Subcutaneous abdominal adipose tissue (tissue), 5 donors: Measurements from ENCODE around the gene RNASEH2A.

Experiments
- H3K27ac ChIP-seq: one replicate; pipeline ENCODE4 v1.7.0; 2013; ENCODE audit warnings: low read depth, mild to moderate bottlenecking, inconsistent platforms, low read length, moderate library complexity
- H3K27me3 ChIP-seq, 5 donors: one replicate each; pipeline ENCODE4 v1.7.0; 2013; ENCODE audit warnings: low read length in 5 of 5, inconsistent platforms in 1 of 5; ENCODE audit not compliant: control insufficient read depth in 5 of 5, insufficient read depth in 4 of 5
- H3K36me3 ChIP-seq, 5 donors: one replicate each; pipeline ENCODE4 v1.7.0; 2013; ENCODE audit warnings: low read length in 5 of 5; ENCODE audit not compliant: control insufficient read depth in 5 of 5, insufficient read depth in 5 of 5
- H3K4me1 ChIP-seq, 5 donors: one replicate each; pipeline ENCODE4 v1.7.0; 2013; ENCODE audit warnings: low read length in 5 of 5, mild to moderate bottlenecking in 3 of 5, moderate library complexity in 1 of 5; ENCODE audit not compliant: control insufficient read depth in 5 of 5, insufficient read depth in 5 of 5
- H3K4me3 ChIP-seq, 5 donors: one replicate each; pipeline ENCODE4 v1.7.0; 2013; ENCODE audit warnings: low read length in 5 of 5, low read depth in 1 of 5
- H3K9ac ChIP-seq, 5 donors: one replicate each; pipeline ENCODE4 v1.7.0; 2013; ENCODE audit warnings: low read length in 5 of 5, mild to moderate bottlenecking in 4 of 5, moderate library complexity in 3 of 5
- H3K9me3 ChIP-seq, 5 donors: one replicate each; pipeline ENCODE4 v1.7.0; 2013; ENCODE audit warnings: low read length in 5 of 5; ENCODE audit not compliant: control insufficient read depth in 5 of 5
- donor health status: healthy.
- donor health status: healthy.
- donor health status: healthy.
- donor health status: healthy.
- donor health status: healthy.

Gene RNASEH2A

DNA sequence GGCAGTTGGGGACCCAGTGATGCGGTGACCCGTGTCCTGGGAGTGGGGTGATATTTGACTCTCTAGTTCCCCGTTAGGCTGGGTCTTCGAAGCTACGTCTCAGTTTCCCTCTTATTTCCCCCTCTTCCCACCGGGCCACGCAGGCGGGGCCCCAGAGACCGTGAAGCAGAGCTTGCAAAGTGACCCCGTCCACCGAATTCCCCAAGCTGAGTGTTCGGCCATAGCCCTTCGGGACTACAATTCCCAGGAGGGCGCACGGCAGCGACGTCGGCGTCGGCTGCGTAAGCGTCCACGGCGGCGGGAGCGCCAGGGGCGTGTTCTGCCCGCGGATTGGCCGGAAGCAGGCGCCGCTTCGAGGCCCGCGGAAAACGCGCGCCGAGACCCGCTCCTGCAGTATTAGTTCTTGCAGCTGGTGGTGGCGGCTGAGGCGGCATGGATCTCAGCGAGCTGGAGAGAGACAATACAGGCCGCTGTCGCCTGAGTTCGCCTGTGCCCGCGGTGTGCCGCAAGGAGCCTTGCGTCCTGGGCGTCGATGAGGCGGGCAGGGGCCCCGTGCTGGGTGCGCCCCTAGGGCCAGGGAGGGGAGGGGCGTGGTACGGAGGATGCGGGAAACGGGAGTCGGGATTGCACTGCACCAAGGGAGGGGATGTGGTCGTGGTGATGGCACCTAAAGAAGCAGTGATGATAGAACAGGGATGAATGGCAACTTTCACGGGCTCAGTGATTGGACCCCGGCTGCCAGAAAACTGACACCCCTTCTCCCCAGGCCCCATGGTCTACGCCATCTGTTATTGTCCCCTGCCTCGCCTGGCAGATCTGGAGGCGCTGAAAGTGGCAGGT, at the start of gene RNASEH2A:
Gene RNASEH2A, plus strand, starts transcription at position 343 of the 840 bp plus-strand sequence. Its CDS starts 90 bp downstream, at position 433.
- Histone ChIP-seq H3K9me3 (no peaks in the 10 kb centered on the region), H3K9ac (peak within 1 kb of the TSS; percentile 38 to 90 (median 78)), H3K27ac (peak within 1 kb of the TSS; percentile 30), H3K36me3 (peaks cover 0 to 10% (median 3%) of the 10 kb centered on the region in 5 donors), H3K27me3 (no peaks in the 10 kb centered on the region), H3K4me1 (peaks cover 3 to 29% (median 27%) of the 10 kb centered on the region in 5 donors), H3K4me3 (peak within 1 kb of the TSS; percentile 71 to 81 (median 75))

DNA sequence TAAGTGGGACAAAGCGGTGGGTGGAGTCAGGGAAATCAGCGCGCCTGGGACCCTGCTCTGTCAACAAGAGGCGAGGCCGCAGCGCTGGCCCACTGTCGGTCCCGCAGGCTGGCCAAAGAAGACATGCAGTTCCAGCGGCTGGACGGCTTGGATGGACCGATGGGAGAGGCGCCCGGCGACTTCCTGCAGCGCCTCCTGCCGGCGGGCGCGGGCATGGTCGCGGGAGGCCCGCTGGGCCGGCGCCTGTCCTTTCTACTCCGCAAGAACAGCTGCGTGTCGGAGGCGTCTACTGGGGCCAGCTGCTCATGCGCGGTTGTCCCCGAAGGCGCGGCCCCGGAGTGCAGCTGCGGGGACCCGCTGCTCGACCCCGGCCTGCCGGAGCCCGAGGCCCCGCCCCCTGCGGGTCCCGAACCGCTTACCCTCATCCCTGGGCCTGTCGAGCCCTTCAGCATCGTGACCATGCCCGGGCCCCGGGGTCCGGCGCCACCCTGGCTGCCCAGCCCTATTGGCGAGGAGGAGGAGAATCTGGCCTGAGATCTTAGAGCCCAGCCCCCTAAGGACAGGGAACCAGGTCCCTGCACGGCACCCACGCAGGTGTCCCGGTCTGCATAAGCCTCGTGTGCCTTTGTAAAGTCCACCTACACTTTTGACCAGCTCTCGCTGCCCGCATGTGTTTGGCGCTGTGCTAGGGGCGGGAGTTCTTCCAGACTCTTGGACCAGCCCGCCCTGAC, 48.7 kb upstream of the RNASEH2A start:
- Histone ChIP-seq H3K27ac (no peak overlapping the region), H3K27me3 (peaks cover 0 to 3% (median 0%) of the 10 kb centered on the region in 5 donors), H3K4me3 (peak overlapping the region in 4 of 5 donors; percentile 11 to 60 (median 41)), H3K36me3 (peaks cover 0 to 5% (median 0%) of the 10 kb centered on the region in 5 donors), H3K9me3 (no peaks in the 10 kb centered on the region), H3K4me1 (peaks cover 0 to 31% (median 17%) of the 10 kb centered on the region in 5 donors), H3K9ac (peak overlapping the region in 4 of 5 donors; percentile 11 to 60 (median 56))

- H3K27me3 ChIP-seq, result peaks cover 0 to under 1% (median 0%) of the 10 kb centered on the region in 5 donors
- peaks cover 0 to 47% (median 27%) of the 10 kb centered on the region in 5 donors for H3K4me1 ChIP-seq
- no peak overlapping the region for H3K4me3 ChIP-seq
- H3K27ac ChIP-seq, result no peak overlapping the region
- no peaks in the 10 kb centered on the region for H3K9me3 ChIP-seq
- peaks cover 0 to 14% (median 8%) of the 10 kb centered on the region in 5 donors for H3K36me3 ChIP-seq
- H3K9ac ChIP-seq, result no peak overlapping the region
Observed at GRCh38 chr19:12759686-12760085, 46.7 kb upstream of the RNASEH2A start.

DNA sequence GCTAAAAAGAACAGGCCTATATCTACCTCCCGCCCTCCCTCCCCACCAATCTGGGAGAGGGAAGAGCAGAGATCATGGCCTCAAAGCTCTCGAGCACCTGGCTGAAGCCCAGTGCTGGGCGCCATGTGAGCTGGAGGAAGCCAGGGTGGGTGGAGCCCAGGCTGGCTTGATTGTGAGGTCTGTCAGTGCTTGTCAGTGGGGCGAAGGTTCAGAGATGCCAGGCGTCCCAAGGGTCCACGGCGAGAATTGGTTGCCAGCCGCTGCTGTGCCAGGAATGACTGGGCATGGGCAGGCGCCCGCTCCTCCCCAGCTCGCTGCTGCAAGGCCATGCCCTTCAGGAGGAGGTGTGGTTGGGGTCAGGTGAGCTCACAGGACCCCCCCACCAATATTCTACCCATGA, 43.3 kb upstream of the RNASEH2A start:
- no peaks in the 10 kb centered on the region for H3K27me3 ChIP-seq
- H3K9me3 ChIP-seq, result no peaks in the 10 kb centered on the region
- peaks cover 0 to 52% (median 37%) of the 10 kb centered on the region in 5 donors for H3K4me1 ChIP-seq
- no peak overlapping the region for H3K9ac ChIP-seq
- peak overlapping the region; percentile 69 for H3K27ac ChIP-seq
- no peak overlapping the region for H3K4me3 ChIP-seq
- peaks cover 0 to 25% (median 21%) of the 10 kb centered on the region in 5 donors for H3K36me3 ChIP-seq

- H3K4me1 ChIP-seq, result peaks cover 0 to 50% (median 37%) of the 10 kb centered on the region in 5 donors
- H3K4me3 ChIP-seq, result peak overlapping the region in 3 of 5 donors; percentile 6 to 68 (median 63)
- peak overlapping the region; percentile 60 for H3K27ac ChIP-seq
- no peaks in the 10 kb centered on the region for H3K27me3 ChIP-seq
- peaks cover 0 to 32% (median 24%) of the 10 kb centered on the region in 5 donors for H3K36me3 ChIP-seq
- H3K9ac ChIP-seq, result peak overlapping the region in 2 of 5 donors; percentile 66 to 72
- H3K9me3 ChIP-seq, result no peaks in the 10 kb centered on the region
Observed at GRCh38 chr19:12764698-12765097, 41.7 kb upstream of the RNASEH2A start.

DNA sequence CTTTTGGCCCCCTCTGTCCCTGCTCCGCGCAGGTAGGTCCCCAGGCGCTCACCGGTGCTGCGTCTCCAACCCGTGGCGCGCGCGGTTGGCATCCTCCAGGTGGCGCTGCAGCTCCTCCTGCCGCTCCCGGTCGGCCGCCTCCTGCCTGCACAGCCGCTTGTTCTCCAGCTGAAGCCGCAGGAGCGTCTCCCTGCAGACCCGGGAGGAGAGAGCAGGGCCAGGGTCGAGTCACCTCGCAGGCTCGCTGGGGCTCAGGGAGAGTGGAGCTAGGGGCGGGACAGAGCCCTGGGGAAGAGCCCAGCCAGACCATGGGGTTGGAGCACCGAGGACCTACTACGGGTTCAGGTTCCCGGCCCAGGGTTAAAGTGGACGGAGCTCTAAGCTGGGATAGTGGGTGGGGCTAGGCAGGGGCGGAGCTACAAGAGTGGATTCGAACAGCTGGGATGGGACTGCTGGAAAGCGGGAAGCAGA, 40.3 kb upstream of the RNASEH2A start:
- Histone ChIP-seq H3K4me3 (peak overlapping the region; percentile 29 to 73 (median 68)), H3K27me3 (no peaks in the 10 kb centered on the region), H3K9ac (peak overlapping the region in 2 of 5 donors; percentile 67 to 72), H3K9me3 (no peaks in the 10 kb centered on the region), H3K36me3 (peaks cover 0 to 46% (median 33%) of the 10 kb centered on the region in 5 donors), H3K27ac (peak overlapping the region; percentile 60), H3K4me1 (peaks cover 0 to 61% (median 47%) of the 10 kb centered on the region in 5 donors)

DNA sequence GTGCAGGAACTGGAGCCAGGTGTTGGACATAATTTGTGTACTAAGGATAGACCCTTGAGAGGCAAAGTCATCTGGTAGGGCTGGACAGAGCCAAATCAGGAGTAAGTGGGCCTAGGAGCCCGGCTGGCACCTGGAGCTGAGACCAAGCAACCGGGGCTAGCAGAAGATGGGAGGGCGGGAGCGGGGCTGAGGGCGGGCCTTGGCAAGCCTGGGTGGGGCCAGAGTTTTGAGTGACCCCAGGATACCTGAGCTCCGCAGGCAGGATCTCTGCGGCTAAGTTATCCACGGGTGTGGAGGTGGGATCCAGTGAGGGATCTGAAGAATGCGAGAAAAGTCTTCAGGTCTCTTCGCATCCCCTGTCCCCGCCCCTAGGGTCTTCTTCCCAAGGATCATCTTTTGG, 39.2 kb upstream of the RNASEH2A start:
- peaks cover 0 to 65% (median 50%) of the 10 kb centered on the region in 5 donors for H3K4me1 ChIP-seq
- no peak overlapping the region for H3K9ac ChIP-seq
- no peak overlapping the region for H3K4me3 ChIP-seq
- H3K27ac ChIP-seq, result no peak overlapping the region
- no peaks in the 10 kb centered on the region for H3K9me3 ChIP-seq
- H3K36me3 ChIP-seq, result peaks cover 0 to 48% (median 33%) of the 10 kb centered on the region in 5 donors
- no peaks in the 10 kb centered on the region for H3K27me3 ChIP-seq

DNA sequence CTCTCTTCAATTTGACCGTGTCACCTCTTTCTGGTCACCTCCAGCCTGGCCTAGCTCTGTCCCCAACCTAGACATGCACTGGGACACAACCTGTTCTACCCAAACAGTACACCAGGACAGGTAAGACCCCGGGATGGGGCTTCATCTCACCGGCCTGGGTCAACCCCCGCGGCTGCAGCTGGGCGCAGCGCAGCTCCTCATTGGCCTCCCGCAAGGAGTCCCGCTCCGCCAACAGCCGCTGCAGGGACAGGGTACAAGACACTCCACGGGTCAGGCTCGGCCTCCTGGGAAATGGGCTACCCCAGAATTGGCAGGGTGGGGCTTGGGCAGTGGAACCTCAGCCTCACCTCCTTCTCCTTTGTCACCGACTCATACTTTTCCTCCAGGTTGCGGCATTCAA, 38.7 kb upstream of the RNASEH2A start:
- Histone ChIP-seq H3K27ac (no peak overlapping the region), H3K36me3 (peaks cover 0 to 48% (median 33%) of the 10 kb centered on the region in 5 donors), H3K4me3 (no peak overlapping the region), H3K4me1 (peaks cover 0 to 64% (median 50%) of the 10 kb centered on the region in 5 donors), H3K9me3 (no peaks in the 10 kb centered on the region), H3K9ac (no peak overlapping the region), H3K27me3 (no peaks in the 10 kb centered on the region)

GRCh38 chr19:12769689-12770088, 36.7 kb upstream of the RNASEH2A start:
- Histone ChIP-seq H3K9me3 (no peaks in the 10 kb centered on the region), H3K27ac (peak overlapping the region; percentile 7), H3K4me3 (no peak overlapping the region), H3K36me3 (peaks cover 0 to 44% (median 22%) of the 10 kb centered on the region in 5 donors), H3K4me1 (peaks cover 0 to 66% (median 62%) of the 10 kb centered on the region in 5 donors), H3K9ac (no peak overlapping the region), H3K27me3 (no peaks in the 10 kb centered on the region)
